A549 (cell line): ENCODE measurements around the gene AAGAB. TPM values are rescaled to one million over a fixed set of nuclear protein-coding genes. Genes with fewer than 3 reads are reported as not detected.

Source experiments
- ATAC-seq, 2 experiments: fragments of 200-7000 bp in 1 of 2; fragments of >200 bp in 1 of 2; cut with Nextera tagmentation in 1 of 2; cut with Tn5 transposase in 1 of 2; 3 replicates each; pipeline versions ENCODE4 v1.8.0 to v1.9.1; 2018 to 2020; ENCODE audit warnings: mild to moderate bottlenecking in 1 of 2, moderate library complexity in 1 of 2
- CTCF ChIA-PET: fragments of 300-600 bp; sonication (Branson Sonifier 250); formaldehyde crosslinking; extraction: SDS; loops from one replicate; lab custom pipeline; 2021; ENCODE audit warnings: antibody characterized with exemption, inconsistent platforms; lab: Yijun Ruan, JAX
- POLR2A ChIA-PET: fragments of 350-600 bp; formaldehyde crosslinking; extraction: SDS; loops from one replicate; lab custom pipeline; 2021; ENCODE audit warnings: antibody characterized with exemption, inconsistent platforms; lab: Yijun Ruan, JAX
- DNase-seq, 2 experiments: peaks; one replicate each; pipeline versions ENCODE4 v3.0.0 to v3.0.0-alpha.2; 2011 to 2016; ENCODE audit warnings: low read depth in 1 of 2, low spot score in 1 of 2
- FAIRE-seq: peaks from 2 replicates; lab custom pipeline; 2011; peaks lifted over from hg19 to GRCh38; lab: Jason Lieb, UNC
- H3K27ac ChIP-seq, 2 experiments: fragments of >200 bp; sonication (Bioruptor Twin); formaldehyde crosslinking; 3 replicates each; pipeline ENCODE4 v1.5.1; 2016 to 2017
- H3K4me1 ChIP-seq: fragments of >200 bp; sonication (Bioruptor Twin); formaldehyde crosslinking; 3 replicates; pipeline ENCODE4 v1.6.1; 2016
- H3K4me2 ChIP-seq: fragments of >200 bp; sonication (Bioruptor Twin); formaldehyde crosslinking; 3 replicates; pipeline ENCODE4 v1.6.1; 2016
- H3K4me3 ChIP-seq: fragments of >200 bp; sonication (Bioruptor Twin); formaldehyde crosslinking; 3 replicates; pipeline ENCODE4 v1.5.1; 2016
- H3K9me3 ChIP-seq: fragments of >200 bp; sonication (Bioruptor Twin); formaldehyde crosslinking; 3 replicates; pipeline ENCODE4 v1.6.1; 2016
- ATOH8 ChIP-seq: fragments of 250-450 bp; sonication (Bioruptor Pico); IDR thresholded peaks from 2 replicates; pipeline ENCODE4 v1.5.0; 2020; ENCODE audit warnings: low read depth, mild to moderate bottlenecking, moderate library complexity
- CBX2 ChIP-seq: fragments of 200-600 bp; sonication (generic); IDR thresholded peaks from 2 replicates; pipeline ENCODE4 v1.6.1; 2016; ENCODE audit warnings: low read depth, mild to moderate bottlenecking, borderline replicate concordance
- CEBPB ChIP-seq, 2 experiments: fragments of >200 bp in 1 of 2; sonication (Bioruptor Twin) in 1 of 2; formaldehyde crosslinking in 1 of 2; IDR thresholded peaks; 2 replicates each; pipeline ENCODE4 v1.6.1; 2012 to 2016
- CHD4 ChIP-seq: fragments of 200-600 bp; sonication (generic); IDR thresholded peaks from 2 replicates; pipeline ENCODE4 v1.6.1; 2016; ENCODE audit warnings: antibody characterized with exemption, mild to moderate bottlenecking, borderline replicate concordance
- FOSB ChIP-seq: fragments of 250-450 bp; sonication (Bioruptor Pico); IDR thresholded peaks from 2 replicates; pipeline ENCODE4 v1.5.0; 2020; ENCODE audit warnings: mild to moderate bottlenecking, moderate library complexity
- FOSL2 ChIP-seq, 2 experiments: fragments of 450-650 bp in 1 of 2; fragments of >200 bp in 1 of 2; sonication (Bioruptor Twin) in 1 of 2; formaldehyde crosslinking; IDR thresholded peaks; 2 replicates each; pipeline versions ENCODE4 v1.5.0 to v1.6.1; 2016 to 2020; ENCODE audit warnings: mild to moderate bottlenecking in 1 of 2, moderate library complexity in 1 of 2
- FOXS1 ChIP-seq: fragments of 250-450 bp; sonication (Bioruptor Pico); IDR thresholded peaks from 2 replicates; pipeline ENCODE4 v1.5.0; 2020; ENCODE audit warnings: mild to moderate bottlenecking, moderate library complexity
- GATA3 ChIP-seq: IDR thresholded peaks from 2 replicates; pipeline ENCODE4 v1.6.1; 2012; ENCODE audit warnings: borderline replicate concordance
- HES2 ChIP-seq: fragments of >200 bp; sonication (Bioruptor Twin); formaldehyde crosslinking; IDR thresholded peaks from 2 replicates; pipeline ENCODE4 v1.6.1; 2016
- HMGXB4 ChIP-seq: fragments of 250-450 bp; sonication (Bioruptor Pico); IDR thresholded peaks from 2 replicates; pipeline ENCODE4 v1.5.0; 2021; ENCODE audit warnings: mild to moderate bottlenecking, moderate library complexity, borderline replicate concordance
- HOXB13 ChIP-seq: fragments of 250-450 bp; sonication (Bioruptor Pico); IDR thresholded peaks from 2 replicates; pipeline ENCODE4 v1.5.0; 2020; ENCODE audit warnings: low read depth, mild to moderate bottlenecking, moderate library complexity
- JUN ChIP-seq, 2 experiments: fragments of >200 bp; sonication (Bioruptor Twin); formaldehyde crosslinking; IDR thresholded peaks; 2 replicates in 1 of 2; 3 replicates in 1 of 2; pipeline ENCODE4 v1.6.1; 2016 to 2017
- KDM5A ChIP-seq: fragments of 200-600 bp; sonication (generic); IDR thresholded peaks from 2 replicates; pipeline ENCODE4 v1.6.1; 2016; ENCODE audit warnings: antibody characterized with exemption, mild to moderate bottlenecking
- MAFK ChIP-seq: fragments of 450-650 bp; IDR thresholded peaks from 2 replicates; pipeline ENCODE4 v1.6.1; 2014; ENCODE audit not compliant: partially characterized antibody
- NFE2L2 ChIP-seq: fragments of 150-350 bp; conservative IDR thresholded peaks from 2 replicates; pipeline ENCODE4 v1.6.1; 2014; ENCODE audit warnings: low read length
- NR3C1 ChIP-seq: fragments of >200 bp; sonication (Bioruptor Twin); formaldehyde crosslinking; IDR thresholded peaks from 3 replicates; pipeline ENCODE4 v1.6.1; 2017
- PHF8 ChIP-seq: fragments of 200-600 bp; sonication (generic); IDR thresholded peaks from 2 replicates; pipeline ENCODE4 v1.6.1; 2016; ENCODE audit warnings: low read depth, mild to moderate bottlenecking, antibody characterized with exemption, moderate library complexity, borderline replicate concordance
- POLR2A ChIP-seq: IDR thresholded peaks from 2 replicates; pipeline ENCODE4 v1.6.1; 2012; ENCODE audit warnings: mild to moderate bottlenecking, low read length
- POLR2AphosphoS2 ChIP-seq: conservative IDR thresholded peaks from 2 replicates; pipeline ENCODE4 v1.6.1; 2012; ENCODE audit warnings: low read length, improper control_type of control experiment, inconsistent platforms
- RAD21 ChIP-seq, 2 experiments: fragments of >200 bp in 1 of 2; sonication (Bioruptor Twin) in 1 of 2; formaldehyde crosslinking in 1 of 2; IDR thresholded peaks in 1 of 2; conservative IDR thresholded peaks in 1 of 2; 2 replicates in 1 of 2; 3 replicates in 1 of 2; pipeline ENCODE4 v1.6.1; 2012 to 2018; ENCODE audit warnings: inconsistent platforms in 1 of 2
- RCOR1 ChIP-seq: fragments of 150-350 bp; IDR thresholded peaks from 2 replicates; pipeline ENCODE4 v1.6.1; 2014; ENCODE audit warnings: antibody characterized with exemption, low read length, low read depth
- RFX5 ChIP-seq: fragments of 450-650 bp; IDR thresholded peaks from 2 replicates; pipeline ENCODE4 v1.7.1; 2014; ENCODE audit warnings: antibody characterized with exemption, mild to moderate bottlenecking, moderate library complexity
- USF2 ChIP-seq: fragments of 450-650 bp; IDR thresholded peaks from 2 replicates; pipeline ENCODE4 v1.6.1; 2014; ENCODE audit warnings: antibody characterized with exemption
- ZNF302 ChIP-seq: fragments of 250-450 bp; sonication (Bioruptor Pico); IDR thresholded peaks from 2 replicates; pipeline ENCODE4 v1.9.0; 2021; ENCODE audit warnings: inconsistent platforms, mild to moderate bottlenecking, moderate library complexity
- ZSCAN20 ChIP-seq: fragments of 250-450 bp; sonication (Bioruptor Pico); IDR thresholded peaks from 2 replicates; pipeline ENCODE4 v1.8.0; 2022; ENCODE audit warnings: mild to moderate bottlenecking, moderate library complexity
- WGBS: methylation state at CpG from one replicate; pipeline ENCODE4 v1.1.6; 2017; ENCODE audit errors: missing lambda C conversion rate; 5-methylcytosine and 5-hydroxymethylcytosine counted together
- polyA plus RNA-seq, 4 experiments: library from polyadenylated mRNA; depleted of rRNA in 3 of 4; stranded (reverse); fragments of >200 nt; fragmentation: RNase III in 1 of 4; extraction: RNeasy Plus Mini Kit Qiagen cat#74134 plus additional on column Dnase treatment in 1 of 4; gene quantifications; 2 replicates in 3 of 4; 3 replicates in 1 of 4; pipeline ENCODE4 v1.2.3, GENCODE V29; 2011 to 2017

Gene AAGAB
- polyA plus RNA-seq, 2 of the 4 experiments (the other 2 are of a cell fraction), result 68.9 to 107 TPM

GRCh38 chr15:67216859-67217258 is 37.6 kb downstream of the AAGAB start:
- ChIA-PET POLR2A (no interaction called here), CTCF (interaction anchor here (0.7 kb wide), 1 partner anchor 541 kb away, joined by 3 read pairs; no protein-coding TSS in a partner anchor)

GRCh38 chr15:67215102-67215501 is 39.4 kb downstream of the AAGAB start:
- Histone ChIP-seq H3K4me3 (no peak overlapping the region), H3K4me1 (no peaks in the 10 kb centered on the region), H3K27ac (no peak overlapping the region), H3K9me3 (no peaks in the 10 kb centered on the region), H3K4me2 (no peak overlapping the region)
- DNase-seq, result no peak
- no peak for ATAC-seq
- WGBS, result 84% methylated on average over 6 of the region's 6 CpGs
- ChIA-PET POLR2A (no interaction called here), CTCF (no interaction called here)
- TF ChIP-seq GATA3, result no peak
- no peak for TF ChIP-seq RCOR1
- TF ChIP-seq POLR2A, result no peak
- no peak for FAIRE-seq

More at GRCh38 chr15:67216859-67217258, 37.6 kb downstream of the AAGAB start:
- Histone ChIP-seq H3K4me2 (no peak overlapping the region), H3K9me3 (no peaks in the 10 kb centered on the region), H3K27ac (no peak overlapping the region), H3K4me3 (no peak overlapping the region), H3K4me1 (no peaks in the 10 kb centered on the region)
- FAIRE-seq (peak; percentile 63), DNase-seq (no peak), ATAC-seq (no peak)
- TF ChIP-seq JUN (IDR thresholded peaks at IDR 0.05) (no peak), FOSB (CRISPR knock-in tag) (no peak), ZSCAN20 (no peak), KDM5A (no peak), HOXB13 (no peak), FOSL2 (IDR thresholded peaks at IDR 0.05) (no peak), FOSL2 (CRISPR knock-in tag; IDR thresholded peaks at IDR 0.05) (no peak), FOXS1 (CRISPR knock-in tag) (no peak), CEBPB (IDR thresholded peaks at IDR 0.05) (no peak), GATA3 (no peak), ZNF302 (CRISPR knock-in tag) (no peak), POLR2A (no peak), HES2 (no peak)

- no peak overlapping the region for H3K4me3 ChIP-seq
- ATAC-seq (no peak), DNase-seq (no peak), FAIRE-seq (peak; percentile 67)
- POLR2A ChIA-PET, result no interaction called here
- no peaks in the 10 kb centered on the region for H3K4me1 ChIP-seq
- WGBS, result 84% methylated on average over 4 of the region's 4 CpGs
- H3K27ac ChIP-seq, result no peak overlapping the region
- CTCF ChIA-PET, result no interaction called here
- no peaks in the 10 kb centered on the region for H3K9me3 ChIP-seq
- TF ChIP-seq RFX5 (no peak), HES2 (no peak), USF2 (no peak), RAD21 (conservative IDR thresholded peaks at IDR 0.05 in 1 of 2, IDR thresholded peaks at IDR 0.05 in 1 of 2) (no peak), NFE2L2 (no peak), CBX2 (no peak), HOXB13 (no peak), HMGXB4 (CRISPR knock-in tag) (no peak), CHD4 (no peak), ATOH8 (CRISPR knock-in tag) (no peak), NR3C1 (no peak), PHF8 (no peak), MAFK (no peak), KDM5A (no peak), POLR2AphosphoS2 (no peak)
- H3K4me2 ChIP-seq, result no peak overlapping the region
Observed at GRCh38 chr15:67212684-67213367, 41.6 kb downstream of the AAGAB start.
